Activated naive CD4-positive, alpha-beta T cell treated with anti-CD3 and anti-CD28 coated beads, Interleukin-2, amount 50 U/mL, for 72 hours (primary cell): Measurements from ENCODE around the gene CEP128. TPM values are rescaled to one million over a fixed set of nuclear protein-coding genes. Genes with fewer than 3 reads are reported as not detected.

Experiments used
- ATAC-seq, 2 donors: fragments of 150-1000 bp; cut with Tn5 transposase; 2 replicates each; pipeline ENCODE4 v1.10.0; 2021; ENCODE audit warnings: mild to moderate bottlenecking in 2 of 2, moderate library complexity in 2 of 2
- DNase-seq, 2 donors: peaks; one replicate each; pipeline ENCODE4 v3.0.0; 2021 to 2022; ENCODE audit warnings: low spot score in 2 of 2
- H3K27ac Mint-ChIP-seq, 2 donors: one replicate each; pipeline ENCODE4 v1.8.0; 2022; ENCODE audit warnings: mild to moderate bottlenecking in 2 of 2, mixed read lengths in 2 of 2
- H3K36me3 Mint-ChIP-seq, 2 donors: one replicate each; pipeline ENCODE4 v1.8.0; 2022; ENCODE audit warnings: mixed read lengths in 2 of 2
- H3K9me3 Mint-ChIP-seq, 2 donors: one replicate each; pipeline ENCODE4 v1.8.0; 2022; ENCODE audit warnings: mixed read lengths in 2 of 2
- total RNA-seq, 2 donors: library from RNA; stranded (reverse); gene quantifications; one replicate each; pipeline ENCODE4 v1.2.3, GENCODE V29; 2022

Gene CEP128
- total RNA-seq, 2 donors from 2014 or later: 11.5 to 33.3 TPM

- ATAC-seq (no peak), DNase-seq (no peak)
- Mint-ChIP-seq H3K36me3 (no peaks in the 10 kb centered on the region), H3K9me3 (no peaks in the 10 kb centered on the region), H3K27ac (no peak overlapping the region)
Observed at GRCh38 chr14:80772504-80772903, 169.0 kb downstream of the CEP128 start.

- H3K36me3 Mint-ChIP-seq: no peaks in the 10 kb centered on the region
- no peaks in the 10 kb centered on the region for H3K9me3 Mint-ChIP-seq
- ATAC-seq (no peak), DNase-seq (no peak)
- no peak overlapping the region for H3K27ac Mint-ChIP-seq
Observed at GRCh38 chr14:80771201-80771600, 170.3 kb downstream of the CEP128 start.

- H3K9me3 Mint-ChIP-seq: no peaks in the 10 kb centered on the region
- H3K27ac Mint-ChIP-seq: no peak overlapping the region
- H3K36me3 Mint-ChIP-seq: no peaks in the 10 kb centered on the region
- ATAC-seq: peak in 1 of 2 donors; percentile 68
- no peak for DNase-seq
Observed at GRCh38 chr14:80770114-80770908, 171.2 kb downstream of the CEP128 start.

GRCh38 chr14:80768646-80769045, 172.9 kb downstream of the CEP128 start:
- ATAC-seq (no peak), DNase-seq (no peak)
- Mint-ChIP-seq H3K9me3 (no peaks in the 10 kb centered on the region), H3K36me3 (no peaks in the 10 kb centered on the region), H3K27ac (no peak overlapping the region)

- no peaks in the 10 kb centered on the region for H3K36me3 Mint-ChIP-seq
- H3K27ac Mint-ChIP-seq: no peak overlapping the region
- no peak for ATAC-seq
- H3K9me3 Mint-ChIP-seq: no peaks in the 10 kb centered on the region
- DNase-seq: no peak
Observed at GRCh38 chr14:80764921-80765507, 176.5 kb downstream of the CEP128 start.

- no peak for DNase-seq
- H3K36me3 Mint-ChIP-seq: no peaks in the 10 kb centered on the region
- no peak overlapping the region for H3K27ac Mint-ChIP-seq
- no peak for ATAC-seq
- no peaks in the 10 kb centered on the region for H3K9me3 Mint-ChIP-seq
Observed at GRCh38 chr14:80764496-80764895, 177.0 kb downstream of the CEP128 start.

- ATAC-seq (no peak), DNase-seq (no peak)
- H3K27ac Mint-ChIP-seq: no peak overlapping the region
- no peaks in the 10 kb centered on the region for H3K36me3 Mint-ChIP-seq
- no peaks in the 10 kb centered on the region for H3K9me3 Mint-ChIP-seq
Observed at GRCh38 chr14:80762641-80763228, 178.8 kb downstream of the CEP128 start.

- Mint-ChIP-seq H3K27ac (no peak overlapping the region), H3K36me3 (peaks cover 6% of the 10 kb centered on the region in 2 donors), H3K9me3 (no peaks in the 10 kb centered on the region)
- ATAC-seq (no peak), DNase-seq (no peak)
Observed at GRCh38 chr14:80754696-80755095, 186.8 kb downstream of the CEP128 start.

GRCh38 chr14:80751285-80751684, 190.3 kb downstream of the CEP128 start:
- H3K36me3 Mint-ChIP-seq: peaks cover 6 to 13% of the 10 kb centered on the region in 2 donors
- ATAC-seq: no peak
- no peaks in the 10 kb centered on the region for H3K9me3 Mint-ChIP-seq
- no peak for DNase-seq
- no peak overlapping the region for H3K27ac Mint-ChIP-seq

- ATAC-seq (no peak), DNase-seq (no peak)
- Mint-ChIP-seq H3K27ac (no peak overlapping the region), H3K36me3 (no peaks in the 10 kb centered on the region), H3K9me3 (no peaks in the 10 kb centered on the region)
Observed at GRCh38 chr14:80726211-80726610, 215.3 kb downstream of the CEP128 start.

- Mint-ChIP-seq H3K36me3 (no peaks in the 10 kb centered on the region), H3K9me3 (peaks cover 0 to 3% of the 10 kb centered on the region in 2 donors), H3K27ac (no peak overlapping the region)
- ATAC-seq (no peak), DNase-seq (no peak)
Observed at GRCh38 chr14:80718940-80719339, 222.6 kb downstream of the CEP128 start.

- H3K27ac Mint-ChIP-seq: no peak overlapping the region
- peaks cover 0 to 3% of the 10 kb centered on the region in 2 donors for H3K9me3 Mint-ChIP-seq
- no peaks in the 10 kb centered on the region for H3K36me3 Mint-ChIP-seq
- DNase-seq (no peak), ATAC-seq (no peak)
Observed at GRCh38 chr14:80714474-80714873, 227.1 kb downstream of the CEP128 start.

GRCh38 chr14:80713076-80713850, 228.3 kb downstream of the CEP128 start:
- H3K9me3 Mint-ChIP-seq: peaks cover 0 to 3% of the 10 kb centered on the region in 2 donors
- no peak for ATAC-seq
- H3K27ac Mint-ChIP-seq: no peak overlapping the region
- H3K36me3 Mint-ChIP-seq: no peaks in the 10 kb centered on the region
- no peak for DNase-seq

GRCh38 chr14:80705241-80705980, 236.1 kb downstream of the CEP128 start:
- no peak overlapping the region for H3K27ac Mint-ChIP-seq
- DNase-seq (no peak), ATAC-seq (peak in 1 of 2 donors; percentile 32)
- H3K36me3 Mint-ChIP-seq: no peaks in the 10 kb centered on the region
- no peaks in the 10 kb centered on the region for H3K9me3 Mint-ChIP-seq

GRCh38 chr14:80700601-80701000, 240.9 kb downstream of the CEP128 start:
- Mint-ChIP-seq H3K36me3 (no peaks in the 10 kb centered on the region), H3K9me3 (no peaks in the 10 kb centered on the region), H3K27ac (no peak overlapping the region)
- ATAC-seq: no peak
- no peak for DNase-seq

- DNase-seq: no peak
- no peaks in the 10 kb centered on the region for H3K36me3 Mint-ChIP-seq
- peak in 1 of 2 donors; percentile 46 for ATAC-seq
- H3K27ac Mint-ChIP-seq: no peak overlapping the region
- no peaks in the 10 kb centered on the region for H3K9me3 Mint-ChIP-seq
Observed at GRCh38 chr14:80699861-80700260, 241.7 kb downstream of the CEP128 start.
